ENCODE data around the gene SLFN12L.
"Not testable (repeated sequence)": the region's sequence is repeated elsewhere in the genome, so short reads cannot be mapped to it uniquely, and the experiment has no call there.

SLFN12L gene

GRCh38 chr17:35541434-35541833 lies 4.0 kb upstream of the SLFN12L start:
- DNase-seq, result no peak

- no peak for DNase-seq
These were observed 3.3 kb upstream of the SLFN12L start for GRCh38 chr17:35540589-35541404.

- no peak for DNase-seq
These were observed 2.2 kb upstream of the SLFN12L start for GRCh38 chr17:35539659-35540026.

GRCh38 chr17:35536664-35537171 lies 760 bp downstream of the SLFN12L start:
- DNase-seq, result no peak

GRCh38 chr17:35535406-35535805 lies 2.1 kb downstream of the SLFN12L start:
- DNase-seq, result not testable (repeated sequence)

- no peak for DNase-seq
These were observed 2.8 kb downstream of the SLFN12L start for GRCh38 chr17:35534576-35535093.

GRCh38 chr17:35531160-35531559 lies 6.3 kb downstream of the SLFN12L start:
- no peak for DNase-seq

GRCh38 chr17:35529866-35530265 lies 7.6 kb downstream of the SLFN12L start:
- no peak for DNase-seq

- DNase-seq, result not testable (repeated sequence)
These were observed 8.2 kb downstream of the SLFN12L start for GRCh38 chr17:35529326-35529725.

- no peak for DNase-seq
These were observed 14.2 kb downstream of the SLFN12L start for GRCh38 chr17:35523296-35523695.

- not testable (repeated sequence) for DNase-seq
These were observed 15.7 kb downstream of the SLFN12L start for GRCh38 chr17:35521654-35522256.

- no peak for DNase-seq
These were observed 16.3 kb downstream of the SLFN12L start for GRCh38 chr17:35521150-35521549.

GRCh38 chr17:35519906-35520442 lies 17.5 kb downstream of the SLFN12L start:
- DNase-seq, result no peak

- no peak for DNase-seq
These were observed 18.0 kb downstream of the SLFN12L start for GRCh38 chr17:35519439-35519838.

- not testable (repeated sequence) for DNase-seq
These were observed 19.0 kb downstream of the SLFN12L start for GRCh38 chr17:35518431-35518830.

GRCh38 chr17:35515027-35515426 lies 22.5 kb downstream of the SLFN12L start:
- DNase-seq, result no peak

- DNase-seq, result no peak
These were observed 22.9 kb downstream of the SLFN12L start for GRCh38 chr17:35514564-35514963.

GRCh38 chr17:35510052-35510451 lies 27.4 kb downstream of the SLFN12L start:
- no peak for DNase-seq

GRCh38 chr17:35507714-35508113 lies 29.8 kb downstream of the SLFN12L start:
- DNase-seq, result not testable (repeated sequence)

- DNase-seq, result no peak
These were observed 37.9 kb downstream of the SLFN12L start for GRCh38 chr17:35499548-35499947.

GRCh38 chr17:35498448-35499178 lies 38.9 kb downstream of the SLFN12L start:
- DNase-seq, result no peak

- DNase-seq, result no peak
These were observed 40.8 kb downstream of the SLFN12L start for GRCh38 chr17:35496451-35497290.

All from NCI-H526 treated with DMSO at 0.1 percent for 48 hours (cell line).